Measurements from ENCODE around the gene SLC22A25. TPM values are rescaled to one million over a fixed set of nuclear protein-coding genes. Genes with fewer than 3 reads are reported as not detected.

Gene SLC22A25
- total and polyA plus RNA-seq, 2 of the 13 experiments (the other 11 are each of a cell fraction or from before 2014, with no cell fraction given), result 0.18 to 0.42 TPM

DNA sequence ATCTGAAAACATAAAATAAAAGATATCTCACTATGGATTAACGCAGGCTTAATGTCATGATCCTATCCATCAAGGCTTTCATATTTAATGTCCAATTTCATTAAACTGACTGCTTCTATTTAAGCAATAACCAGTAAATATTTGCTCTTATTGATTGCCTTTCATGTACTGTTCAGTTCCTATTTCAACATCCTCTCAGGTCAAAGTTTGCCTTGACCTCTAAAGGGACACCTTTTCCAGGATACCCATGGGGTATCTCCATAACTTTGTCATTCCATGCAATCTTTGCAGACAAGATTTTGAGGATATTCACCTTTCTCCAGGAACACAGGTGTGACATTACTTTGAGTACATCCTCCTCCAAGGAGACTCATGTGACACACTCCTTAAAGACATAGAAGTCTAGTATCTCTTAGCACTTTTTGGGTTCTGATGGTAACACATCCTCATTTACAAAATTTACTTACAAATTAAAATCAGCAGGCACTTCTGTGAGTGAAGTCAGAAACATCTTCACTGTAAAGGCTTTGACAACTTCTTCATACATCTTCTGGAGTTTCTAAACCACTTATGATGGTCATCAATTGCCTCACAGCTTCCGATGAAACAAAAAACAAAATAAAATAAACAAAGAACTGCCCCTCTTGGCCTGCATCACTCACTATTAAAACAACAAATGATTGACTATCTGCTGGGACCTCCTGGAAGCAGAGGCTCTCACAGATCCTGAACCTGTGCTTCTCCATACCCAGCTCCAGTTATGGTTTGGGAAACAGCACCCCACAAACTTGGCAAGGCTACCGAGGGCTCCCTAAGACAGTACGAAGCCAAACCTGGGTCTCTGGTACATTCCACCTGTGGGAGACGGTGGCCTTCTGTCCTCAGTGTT, 7.0 kb upstream of the SLC22A25 start (continued):
- TF ChIP-seq FOXP1 (IDR thresholded peaks at IDR 0.05) (peak; percentile 63), FOXP1 (CRISPR knock-in tag; IDR thresholded peaks at IDR 0.05) (peak; percentile 96), KDM5B (CRISPR knock-in tag; IDR thresholded peaks at IDR 0.05; ENCODE audit: borderline replicate concordance) (no peak), ZNF460 (CRISPR knock-in tag; IDR thresholded peaks at IDR 0.05; ENCODE audit: borderline replicate concordance) (no peak), HNF4G (IDR thresholded peaks at IDR 0.05; ENCODE audit: borderline replicate concordance, low read depth, low read length) (peak; percentile 95; the same call in 1 of the 2 replicates), HNF4G (CRISPR knock-in tag; IDR thresholded peaks at IDR 0.05; ENCODE audit: borderline replicate concordance, low read depth) (peak; percentile 86), ZNF432 (CRISPR knock-in tag; IDR thresholded peaks at IDR 0.05; ENCODE audit: borderline replicate concordance) (no peak), SP5 (CRISPR knock-in tag; IDR thresholded peaks at IDR 0.05; ENCODE audit: borderline replicate concordance, low read depth) (peak; percentile 60), ZFX (CRISPR knock-in tag; IDR thresholded peaks at IDR 0.05; ENCODE audit: low read depth) (no peak), ZNF749 (CRISPR knock-in tag; IDR thresholded peaks at IDR 0.05; ENCODE audit: borderline replicate concordance) (no peak)
- TF ChIP-seq, protein P1, sequence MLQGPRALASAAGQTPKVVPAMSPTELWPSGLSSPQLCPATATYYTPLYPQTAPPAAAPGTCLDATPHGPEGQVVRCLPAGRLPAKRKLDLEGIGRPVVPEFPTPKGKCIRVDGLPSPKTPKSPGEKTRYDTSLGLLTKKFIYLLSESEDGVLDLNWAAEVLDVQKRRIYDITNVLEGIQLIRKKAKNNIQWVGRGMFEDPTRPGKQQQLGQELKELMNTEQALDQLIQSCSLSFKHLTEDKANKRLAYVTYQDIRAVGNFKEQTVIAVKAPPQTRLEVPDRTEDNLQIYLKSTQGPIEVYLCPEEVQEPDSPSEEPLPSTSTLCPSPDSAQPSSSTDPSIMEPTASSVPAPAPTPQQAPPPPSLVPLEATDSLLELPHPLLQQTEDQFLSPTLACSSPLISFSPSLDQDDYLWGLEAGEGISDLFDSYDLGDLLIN (CRISPR knock-in tag; IDR thresholded peaks at IDR 0.05; ENCODE audit: borderline replicate concordance), result no peak
- TF ChIP-seq, protein P2, sequence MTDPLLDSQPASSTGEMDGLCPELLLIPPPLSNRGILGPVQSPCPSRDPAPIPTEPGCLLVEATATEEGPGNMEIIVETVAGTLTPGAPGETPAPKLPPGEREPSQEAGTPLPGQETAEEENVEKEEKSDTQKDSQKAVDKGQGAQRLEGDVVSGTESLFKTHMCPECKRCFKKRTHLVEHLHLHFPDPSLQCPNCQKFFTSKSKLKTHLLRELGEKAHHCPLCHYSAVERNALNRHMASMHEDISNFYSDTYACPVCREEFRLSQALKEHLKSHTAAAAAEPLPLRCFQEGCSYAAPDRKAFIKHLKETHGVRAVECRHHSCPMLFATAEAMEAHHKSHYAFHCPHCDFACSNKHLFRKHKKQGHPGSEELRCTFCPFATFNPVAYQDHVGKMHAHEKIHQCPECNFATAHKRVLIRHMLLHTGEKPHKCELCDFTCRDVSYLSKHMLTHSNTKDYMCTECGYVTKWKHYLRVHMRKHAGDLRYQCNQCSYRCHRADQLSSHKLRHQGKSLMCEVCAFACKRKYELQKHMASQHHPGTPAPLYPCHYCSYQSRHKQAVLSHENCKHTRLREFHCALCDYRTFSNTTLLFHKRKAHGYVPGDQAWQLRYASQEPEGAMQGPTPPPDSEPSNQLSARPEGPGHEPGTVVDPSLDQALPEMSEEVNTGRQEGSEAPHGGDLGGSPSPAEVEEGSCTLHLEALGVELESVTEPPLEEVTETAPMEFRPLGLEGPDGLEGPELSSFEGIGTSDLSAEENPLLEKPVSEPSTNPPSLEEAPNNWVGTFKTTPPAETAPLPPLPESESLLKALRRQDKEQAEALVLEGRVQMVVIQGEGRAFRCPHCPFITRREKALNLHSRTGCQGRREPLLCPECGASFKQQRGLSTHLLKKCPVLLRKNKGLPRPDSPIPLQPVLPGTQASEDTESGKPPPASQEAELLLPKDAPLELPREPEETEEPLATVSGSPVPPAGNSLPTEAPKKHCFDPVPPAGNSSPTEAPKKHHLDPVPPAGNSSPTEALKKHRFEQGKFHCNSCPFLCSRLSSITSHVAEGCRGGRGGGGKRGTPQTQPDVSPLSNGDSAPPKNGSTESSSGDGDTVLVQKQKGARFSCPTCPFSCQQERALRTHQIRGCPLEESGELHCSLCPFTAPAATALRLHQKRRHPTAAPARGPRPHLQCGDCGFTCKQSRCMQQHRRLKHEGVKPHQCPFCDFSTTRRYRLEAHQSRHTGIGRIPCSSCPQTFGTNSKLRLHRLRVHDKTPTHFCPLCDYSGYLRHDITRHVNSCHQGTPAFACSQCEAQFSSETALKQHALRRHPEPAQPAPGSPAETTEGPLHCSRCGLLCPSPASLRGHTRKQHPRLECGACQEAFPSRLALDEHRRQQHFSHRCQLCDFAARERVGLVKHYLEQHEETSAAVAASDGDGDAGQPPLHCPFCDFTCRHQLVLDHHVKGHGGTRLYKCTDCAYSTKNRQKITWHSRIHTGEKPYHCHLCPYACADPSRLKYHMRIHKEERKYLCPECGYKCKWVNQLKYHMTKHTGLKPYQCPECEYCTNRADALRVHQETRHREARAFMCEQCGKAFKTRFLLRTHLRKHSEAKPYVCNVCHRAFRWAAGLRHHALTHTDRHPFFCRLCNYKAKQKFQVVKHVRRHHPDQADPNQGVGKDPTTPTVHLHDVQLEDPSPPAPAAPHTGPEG (CRISPR knock-in tag; IDR thresholded peaks at IDR 0.05), result no peak
- TF ChIP-seq, protein P3, sequence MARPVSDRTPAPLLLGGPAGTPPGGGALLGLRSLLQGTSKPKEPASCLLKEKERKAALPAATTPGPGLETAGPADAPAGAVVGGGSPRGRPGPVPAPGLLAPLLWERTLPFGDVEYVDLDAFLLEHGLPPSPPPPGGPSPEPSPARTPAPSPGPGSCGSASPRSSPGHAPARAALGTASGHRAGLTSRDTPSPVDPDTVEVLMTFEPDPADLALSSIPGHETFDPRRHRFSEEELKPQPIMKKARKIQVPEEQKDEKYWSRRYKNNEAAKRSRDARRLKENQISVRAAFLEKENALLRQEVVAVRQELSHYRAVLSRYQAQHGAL (CRISPR knock-in tag; IDR thresholded peaks at IDR 0.05; ENCODE audit: not compliant biosample characterization), result no peak
- TF ChIP-seq, protein P4, sequence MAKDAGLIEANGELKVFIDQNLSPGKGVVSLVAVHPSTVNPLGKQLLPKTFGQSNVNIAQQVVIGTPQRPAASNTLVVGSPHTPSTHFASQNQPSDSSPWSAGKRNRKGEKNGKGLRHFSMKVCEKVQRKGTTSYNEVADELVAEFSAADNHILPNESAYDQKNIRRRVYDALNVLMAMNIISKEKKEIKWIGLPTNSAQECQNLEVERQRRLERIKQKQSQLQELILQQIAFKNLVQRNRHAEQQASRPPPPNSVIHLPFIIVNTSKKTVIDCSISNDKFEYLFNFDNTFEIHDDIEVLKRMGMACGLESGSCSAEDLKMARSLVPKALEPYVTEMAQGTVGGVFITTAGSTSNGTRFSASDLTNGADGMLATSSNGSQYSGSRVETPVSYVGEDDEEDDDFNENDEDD (CRISPR knock-in tag; IDR thresholded peaks at IDR 0.05; ENCODE audit: borderline replicate concordance), result no peak
- TF ChIP-seq, protein P5, sequence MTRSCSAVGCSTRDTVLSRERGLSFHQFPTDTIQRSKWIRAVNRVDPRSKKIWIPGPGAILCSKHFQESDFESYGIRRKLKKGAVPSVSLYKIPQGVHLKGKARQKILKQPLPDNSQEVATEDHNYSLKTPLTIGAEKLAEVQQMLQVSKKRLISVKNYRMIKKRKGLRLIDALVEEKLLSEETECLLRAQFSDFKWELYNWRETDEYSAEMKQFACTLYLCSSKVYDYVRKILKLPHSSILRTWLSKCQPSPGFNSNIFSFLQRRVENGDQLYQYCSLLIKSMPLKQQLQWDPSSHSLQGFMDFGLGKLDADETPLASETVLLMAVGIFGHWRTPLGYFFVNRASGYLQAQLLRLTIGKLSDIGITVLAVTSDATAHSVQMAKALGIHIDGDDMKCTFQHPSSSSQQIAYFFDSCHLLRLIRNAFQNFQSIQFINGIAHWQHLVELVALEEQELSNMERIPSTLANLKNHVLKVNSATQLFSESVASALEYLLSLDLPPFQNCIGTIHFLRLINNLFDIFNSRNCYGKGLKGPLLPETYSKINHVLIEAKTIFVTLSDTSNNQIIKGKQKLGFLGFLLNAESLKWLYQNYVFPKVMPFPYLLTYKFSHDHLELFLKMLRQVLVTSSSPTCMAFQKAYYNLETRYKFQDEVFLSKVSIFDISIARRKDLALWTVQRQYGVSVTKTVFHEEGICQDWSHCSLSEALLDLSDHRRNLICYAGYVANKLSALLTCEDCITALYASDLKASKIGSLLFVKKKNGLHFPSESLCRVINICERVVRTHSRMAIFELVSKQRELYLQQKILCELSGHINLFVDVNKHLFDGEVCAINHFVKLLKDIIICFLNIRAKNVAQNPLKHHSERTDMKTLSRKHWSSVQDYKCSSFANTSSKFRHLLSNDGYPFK (CRISPR knock-in tag; IDR thresholded peaks at IDR 0.05; ENCODE audit: borderline replicate concordance), result no peak

All from HepG2 (cell line).